ENCODE data around the gene PRKCD. TPM values are rescaled to one million over a fixed set of nuclear protein-coding genes. Genes with fewer than 3 reads are reported as not detected.

Gene PRKCD
- total RNA-seq, 1 donor from 2014 or later, result 3.7 TPM

- H3K36me3 ChIP-seq (ENCODE audit: control insufficient read depth in 3 of 3, insufficient read depth in 3 of 3, low read length in 3 of 3), result peaks cover 47 to 72% (median 66%) of the 10 kb centered on the region in 3 donors
- H3K27me3 ChIP-seq (ENCODE audit: control insufficient read depth in 3 of 3, insufficient read depth in 3 of 3, low read length in 3 of 3), result no peaks in the 10 kb centered on the region
- no peaks in the 10 kb centered on the region for H3K9me3 ChIP-seq (ENCODE audit: control insufficient read depth in 3 of 3, low read length in 3 of 3)
- H3K4me3 ChIP-seq (ENCODE audit: low read length in 3 of 3), result no peak overlapping the region
- no peaks in the 10 kb centered on the region for H3K4me1 ChIP-seq (ENCODE audit: control insufficient read depth in 3 of 3, insufficient read depth in 3 of 3, low read length in 3 of 3)
- no peak overlapping the region for H3K27ac ChIP-seq (ENCODE audit: low read depth, low read length)
- H3K9ac ChIP-seq (ENCODE audit: low read depth in 1 of 3, low read length in 3 of 3), result no peak overlapping the region
Measured at GRCh38 chr3:53123510-53123909, 37.5 kb upstream of the PRKCD start.

- Histone ChIP-seq H3K4me3 (ENCODE audit: low read length in 3 of 3) (no peak overlapping the region), H3K9ac (ENCODE audit: low read depth in 1 of 3, low read length in 3 of 3) (no peak overlapping the region), H3K9me3 (ENCODE audit: control insufficient read depth in 3 of 3, low read length in 3 of 3) (no peaks in the 10 kb centered on the region), H3K27ac (ENCODE audit: low read depth, low read length) (no peak overlapping the region), H3K36me3 (ENCODE audit: control insufficient read depth in 3 of 3, insufficient read depth in 3 of 3, low read length in 3 of 3) (peaks cover 44 to 68% (median 63%) of the 10 kb centered on the region in 3 donors), H3K4me1 (ENCODE audit: control insufficient read depth in 3 of 3, insufficient read depth in 3 of 3, low read length in 3 of 3) (no peaks in the 10 kb centered on the region), H3K27me3 (ENCODE audit: control insufficient read depth in 3 of 3, insufficient read depth in 3 of 3, low read length in 3 of 3) (no peaks in the 10 kb centered on the region)
Measured at GRCh38 chr3:53123953-53124352, 37.1 kb upstream of the PRKCD start.

- no peaks in the 10 kb centered on the region for H3K27me3 ChIP-seq (ENCODE audit: control insufficient read depth in 3 of 3, insufficient read depth in 3 of 3, low read length in 3 of 3)
- H3K9me3 ChIP-seq (ENCODE audit: control insufficient read depth in 3 of 3, low read length in 3 of 3), result no peaks in the 10 kb centered on the region
- no peak overlapping the region for H3K27ac ChIP-seq (ENCODE audit: low read depth, low read length)
- no peak overlapping the region for H3K9ac ChIP-seq (ENCODE audit: low read depth in 1 of 3, low read length in 3 of 3)
- H3K36me3 ChIP-seq (ENCODE audit: control insufficient read depth in 3 of 3, insufficient read depth in 3 of 3, low read length in 3 of 3), result peaks cover 30 to 42% (median 38%) of the 10 kb centered on the region in 3 donors
- no peak overlapping the region for H3K4me3 ChIP-seq (ENCODE audit: low read length in 3 of 3)
- peaks cover 16 to 20% (median 17%) of the 10 kb centered on the region in 3 donors for H3K4me1 ChIP-seq (ENCODE audit: control insufficient read depth in 3 of 3, insufficient read depth in 3 of 3, low read length in 3 of 3)
Measured at GRCh38 chr3:53126601-53127000, 34.4 kb upstream of the PRKCD start.

GRCh38 chr3:53129344-53129743 lies 31.7 kb upstream of the PRKCD start:
- Histone ChIP-seq H3K9me3 (ENCODE audit: control insufficient read depth in 3 of 3, low read length in 3 of 3) (no peaks in the 10 kb centered on the region), H3K4me1 (ENCODE audit: control insufficient read depth in 3 of 3, insufficient read depth in 3 of 3, low read length in 3 of 3) (peaks cover 17 to 35% (median 22%) of the 10 kb centered on the region in 3 donors), H3K9ac (ENCODE audit: low read depth in 1 of 3, low read length in 3 of 3) (peak overlapping the region; percentile 79 to 91 (median 88)), H3K36me3 (ENCODE audit: control insufficient read depth in 3 of 3, insufficient read depth in 3 of 3, low read length in 3 of 3) (peaks cover 7 to 18% (median 13%) of the 10 kb centered on the region in 3 donors), H3K27me3 (ENCODE audit: control insufficient read depth in 3 of 3, insufficient read depth in 3 of 3, low read length in 3 of 3) (no peaks in the 10 kb centered on the region), H3K27ac (ENCODE audit: low read depth, low read length) (no peak overlapping the region), H3K4me3 (ENCODE audit: low read length in 3 of 3) (peak overlapping the region; percentile 83 to 91 (median 88))

GRCh38 chr3:53130179-53131061 lies 30.6 kb upstream of the PRKCD start, which contains the start of gene RFT1:
Gene RFT1, minus strand, starts transcription at chr3:53130435. Its CDS starts 35 bp downstream, at chr3:53130400.
- Histone ChIP-seq H3K4me3 (ENCODE audit: low read length in 3 of 3) (peak within 1 kb of the TSS; percentile 83 to 91 (median 88)), H3K27ac (ENCODE audit: low read depth, low read length) (peak within 1 kb of the TSS; percentile 92), H3K9me3 (ENCODE audit: control insufficient read depth in 3 of 3, low read length in 3 of 3) (no peaks in the 10 kb centered on the region), H3K9ac (ENCODE audit: low read depth in 1 of 3, low read length in 3 of 3) (peak within 1 kb of the TSS; percentile 79 to 91 (median 88)), H3K36me3 (ENCODE audit: control insufficient read depth in 3 of 3, insufficient read depth in 3 of 3, low read length in 3 of 3) (peaks cover 4 to 8% (median 5%) of the 10 kb centered on the region in 3 donors), H3K27me3 (ENCODE audit: control insufficient read depth in 3 of 3, insufficient read depth in 3 of 3, low read length in 3 of 3) (no peaks in the 10 kb centered on the region), H3K4me1 (ENCODE audit: control insufficient read depth in 3 of 3, insufficient read depth in 3 of 3, low read length in 3 of 3) (peaks cover 24 to 43% (median 29%) of the 10 kb centered on the region in 3 donors)

DNA sequence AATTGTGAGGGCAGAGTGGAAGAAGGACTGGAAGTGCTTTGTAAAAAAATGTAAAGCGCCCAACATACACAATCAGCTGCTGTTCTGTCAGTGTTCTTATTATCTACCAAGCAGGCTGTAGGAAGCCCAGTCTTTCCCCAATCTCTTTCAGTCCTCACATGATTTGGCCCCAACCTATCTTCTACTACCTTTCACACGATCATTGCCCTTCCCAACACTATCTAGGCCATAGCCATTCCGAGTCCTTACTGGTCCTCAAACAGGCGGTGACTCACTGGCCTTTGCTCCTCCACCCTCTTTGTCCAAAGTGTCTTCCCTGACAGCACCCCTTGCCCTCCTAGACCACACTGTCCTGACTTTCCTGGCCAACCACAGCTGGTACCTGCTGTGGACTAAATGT lies 29.9 kb upstream of the PRKCD start:
- peaks cover 0 to 5% (median 0%) of the 10 kb centered on the region in 3 donors for H3K36me3 ChIP-seq (ENCODE audit: control insufficient read depth in 3 of 3, insufficient read depth in 3 of 3, low read length in 3 of 3)
- H3K27me3 ChIP-seq (ENCODE audit: control insufficient read depth in 3 of 3, insufficient read depth in 3 of 3, low read length in 3 of 3), result no peaks in the 10 kb centered on the region
- H3K27ac ChIP-seq (ENCODE audit: low read depth, low read length), result peak overlapping the region; percentile 92
- peak overlapping the region; percentile 79 to 91 (median 88) for H3K9ac ChIP-seq (ENCODE audit: low read depth in 1 of 3, low read length in 3 of 3)
- H3K4me1 ChIP-seq (ENCODE audit: control insufficient read depth in 3 of 3, insufficient read depth in 3 of 3, low read length in 3 of 3), result peaks cover 24 to 43% (median 29%) of the 10 kb centered on the region in 3 donors
- H3K4me3 ChIP-seq (ENCODE audit: low read length in 3 of 3), result peak overlapping the region; percentile 83 to 91 (median 88)
- no peaks in the 10 kb centered on the region for H3K9me3 ChIP-seq (ENCODE audit: control insufficient read depth in 3 of 3, low read length in 3 of 3)

- H3K9ac ChIP-seq (ENCODE audit: low read depth in 1 of 3, low read length in 3 of 3), result no peak overlapping the region
- peaks cover 24 to 43% (median 29%) of the 10 kb centered on the region in 3 donors for H3K4me1 ChIP-seq (ENCODE audit: control insufficient read depth in 3 of 3, insufficient read depth in 3 of 3, low read length in 3 of 3)
- no peaks in the 10 kb centered on the region for H3K9me3 ChIP-seq (ENCODE audit: control insufficient read depth in 3 of 3, low read length in 3 of 3)
- peak overlapping the region; percentile 92 for H3K27ac ChIP-seq (ENCODE audit: low read depth, low read length)
- H3K27me3 ChIP-seq (ENCODE audit: control insufficient read depth in 3 of 3, insufficient read depth in 3 of 3, low read length in 3 of 3), result no peaks in the 10 kb centered on the region
- H3K36me3 ChIP-seq (ENCODE audit: control insufficient read depth in 3 of 3, insufficient read depth in 3 of 3, low read length in 3 of 3), result no peaks in the 10 kb centered on the region
- no peak overlapping the region for H3K4me3 ChIP-seq (ENCODE audit: low read length in 3 of 3)
Measured at GRCh38 chr3:53132347-53132746, 28.7 kb upstream of the PRKCD start.

GRCh38 chr3:53134631-53135232 lies 26.3 kb upstream of the PRKCD start:
- H3K36me3 ChIP-seq (ENCODE audit: control insufficient read depth in 3 of 3, insufficient read depth in 3 of 3, low read length in 3 of 3), result no peaks in the 10 kb centered on the region
- H3K27ac ChIP-seq (ENCODE audit: low read depth, low read length), result no peak overlapping the region
- H3K9me3 ChIP-seq (ENCODE audit: control insufficient read depth in 3 of 3, low read length in 3 of 3), result no peaks in the 10 kb centered on the region
- H3K4me3 ChIP-seq (ENCODE audit: low read length in 3 of 3), result no peak overlapping the region
- no peaks in the 10 kb centered on the region for H3K27me3 ChIP-seq (ENCODE audit: control insufficient read depth in 3 of 3, insufficient read depth in 3 of 3, low read length in 3 of 3)
- no peak overlapping the region for H3K9ac ChIP-seq (ENCODE audit: low read depth in 1 of 3, low read length in 3 of 3)
- peaks cover 16 to 37% (median 22%) of the 10 kb centered on the region in 3 donors for H3K4me1 ChIP-seq (ENCODE audit: control insufficient read depth in 3 of 3, insufficient read depth in 3 of 3, low read length in 3 of 3)

DNA sequence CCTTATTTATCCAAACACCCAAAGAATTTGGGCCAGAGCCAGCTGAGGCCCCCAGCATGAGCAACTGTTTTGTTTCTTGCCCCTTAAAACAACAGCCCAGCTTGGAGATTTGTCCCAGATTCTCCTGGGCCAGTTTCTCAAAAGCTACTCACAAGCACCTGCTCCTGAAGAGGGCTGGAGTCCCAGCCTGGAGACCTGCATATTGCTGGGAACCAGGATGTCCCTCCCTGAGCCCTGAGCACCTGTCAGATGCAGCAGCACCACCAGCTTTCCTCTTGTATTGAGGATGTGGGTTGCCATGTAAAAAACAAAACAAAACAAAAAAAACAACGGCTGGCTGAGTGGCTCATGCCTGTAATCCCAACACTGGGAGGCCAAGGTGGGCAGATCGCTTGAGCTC lies 23.8 kb upstream of the PRKCD start:
- Histone ChIP-seq H3K4me3 (ENCODE audit: low read length in 3 of 3) (no peak overlapping the region), H3K27me3 (ENCODE audit: control insufficient read depth in 3 of 3, insufficient read depth in 3 of 3, low read length in 3 of 3) (no peaks in the 10 kb centered on the region), H3K9me3 (ENCODE audit: control insufficient read depth in 3 of 3, low read length in 3 of 3) (no peaks in the 10 kb centered on the region), H3K36me3 (ENCODE audit: control insufficient read depth in 3 of 3, insufficient read depth in 3 of 3, low read length in 3 of 3) (no peaks in the 10 kb centered on the region), H3K4me1 (ENCODE audit: control insufficient read depth in 3 of 3, insufficient read depth in 3 of 3, low read length in 3 of 3) (peaks cover 6 to 33% (median 12%) of the 10 kb centered on the region in 3 donors), H3K27ac (ENCODE audit: low read depth, low read length) (no peak overlapping the region), H3K9ac (ENCODE audit: low read depth in 1 of 3, low read length in 3 of 3) (no peak overlapping the region)
